KBM-7 (cell line): Measurements from ENCODE around the gene ZNF354C.

Experiments used
- DNase-seq: peaks from one replicate; pipeline ENCODE4 v3.0.0-alpha.2; 2015
- in situ Hi-C: fragments of 300-500 bp; cut with MboI; formaldehyde crosslinking; loops from 2 replicates; pipeline ENCODE4 v1.14.3; 2020; ENCODE audit warnings: low sequenced_read_pairs, low pct_unique_long_range_greater_than_20kb, mixed read lengths

ZNF354C gene

GRCh38 chr5:179124853-179125788 lies 64.9 kb downstream of the ZNF354C start:
- in situ Hi-C loops: no loop called here
- DNase-seq: no peak

- no peak for DNase-seq
- in situ Hi-C loops: no loop called here
Measured at GRCh38 chr5:179125789-179126505, 65.8 kb downstream of the ZNF354C start.

GRCh38 chr5:179126506-179126991 lies 66.4 kb downstream of the ZNF354C start:
- DNase-seq: no peak
- in situ Hi-C loops: no loop called here

GRCh38 chr5:179127136-179128040 lies 67.2 kb downstream of the ZNF354C start:
- in situ Hi-C loops: no loop called here
- no peak for DNase-seq

- in situ Hi-C loops: no loop called here
- no peak for DNase-seq
Measured at GRCh38 chr5:179128041-179128365, 67.8 kb downstream of the ZNF354C start.

- in situ Hi-C loops: no loop called here
- DNase-seq: no peak
Measured at GRCh38 chr5:179128976-179129375, 68.8 kb downstream of the ZNF354C start.

- in situ Hi-C loops: no loop called here
- no peak for DNase-seq
Measured at GRCh38 chr5:179129607-179130071, 69.5 kb downstream of the ZNF354C start.

- in situ Hi-C loops: no loop called here
- DNase-seq: no peak
Measured at GRCh38 chr5:179130101-179130681, 70.0 kb downstream of the ZNF354C start.

GRCh38 chr5:179131321-179131835 lies 71.2 kb downstream of the ZNF354C start:
- in situ Hi-C loops: no loop called here

GRCh38 chr5:179131886-179132585 lies 71.9 kb downstream of the ZNF354C start:
- in situ Hi-C loops: no loop called here
- DNase-seq: no peak

More at GRCh38 chr5:179131321-179131835, 71.2 kb downstream of the ZNF354C start:
- no peak for DNase-seq

- no peak for DNase-seq
- in situ Hi-C loops: no loop called here
Measured at GRCh38 chr5:179132586-179133355, 72.6 kb downstream of the ZNF354C start.
